ENCODE measurements around the gene GSAP. TPM values are rescaled to one million over a fixed set of nuclear protein-coding genes. Genes with fewer than 3 reads are reported as not detected.

Gene GSAP
- total and polyA plus RNA-seq, 2 donors (not counting 3 experiments of a cell fraction or from before 2014, with no cell fraction given), result 2.3 to 5.8 TPM

- H3K4me2 ChIP-seq (ENCODE audit: insufficient read depth, low read length), result no peak overlapping the region
- H2AFZ ChIP-seq (ENCODE audit: low read depth, low read length), result no peak overlapping the region
- dilution Hi-C loops (cut with MboI; ENCODE audit: extremely low pct_ligation_motif_present, low sequenced_read_pairs) (no loop called here), intact Hi-C loops (cut with micrococcal nuclease) (no loop called here)
- no peaks in the 10 kb centered on the region for H3K9me1 ChIP-seq (replicated peaks; ENCODE audit: control insufficient read depth, extremely low read depth, insufficient read depth, low read length)
- no peaks in the 10 kb centered on the region for H4K20me1 ChIP-seq (replicated peaks; ENCODE audit: control insufficient read depth, extremely low read depth, insufficient read depth, low read length)
- no peaks in the 10 kb centered on the region for H3K36me3 ChIP-seq (ENCODE audit: control insufficient read depth in 2 of 2, extremely low read depth in 1 of 2, insufficient read depth in 2 of 2, low read length in 2 of 2)
- H3K4me3 ChIP-seq (replicated peaks in 1 of 3; ENCODE audit: insufficient read depth in 1 of 3, low read depth in 1 of 3, low read length in 3 of 3), result no peak overlapping the region
- no peaks in the 10 kb centered on the region for H3K79me2 ChIP-seq (ENCODE audit: control insufficient read depth, insufficient read depth, low read length)
- TF ChIP-seq MYC (IDR thresholded peaks at IDR 0.05; ENCODE audit: low read depth, low read length) (no peak), FOS (IDR thresholded peaks at IDR 0.05; ENCODE audit: borderline replicate concordance, insufficient read depth, low read length) (no peak)
- H3K27me3 ChIP-seq (ENCODE audit: control insufficient read depth in 2 of 2, insufficient read depth in 2 of 2, low read length in 2 of 2), result no peaks in the 10 kb centered on the region
- BruUV-seq (replicated peaks), result no TSS peak
- ChIA-PET POLR2A (no interaction called here), CTCF (no interaction called here)
- H3K9ac ChIP-seq (replicated peaks; ENCODE audit: extremely low read depth, insufficient read depth, low read length), result no peak overlapping the region
- H3K4me1 ChIP-seq (ENCODE audit: control insufficient read depth, extremely low read depth, insufficient read depth, low read length), result no peaks in the 10 kb centered on the region
- no peak overlapping the region for H3K27ac ChIP-seq (ENCODE audit: insufficient read depth, low read depth, low read length)
- FAIRE-seq, result no peak
- DNase-seq (ENCODE audit: low read depth, low spot score), result no peak
- H3K9me3 ChIP-seq (replicated peaks; ENCODE audit: control insufficient read depth, insufficient read depth, low read length), result no peaks in the 10 kb centered on the region
Measured at GRCh38 chr7:77386165-77386822, 29.9 kb downstream of the GSAP start.

GRCh38 chr7:77383333-77383740, 32.8 kb downstream of the GSAP start:
- no peaks in the 10 kb centered on the region for H3K79me2 ChIP-seq (ENCODE audit: control insufficient read depth, insufficient read depth, low read length)
- no peak overlapping the region for H3K4me2 ChIP-seq (ENCODE audit: insufficient read depth, low read length)
- CTCF ChIA-PET, result no interaction called here
- no TSS peak for BruUV-seq (replicated peaks)
- no peak overlapping the region for H3K4me3 ChIP-seq (replicated peaks in 1 of 3; ENCODE audit: insufficient read depth in 1 of 3, low read depth in 1 of 3, low read length in 3 of 3)
- no peak for TF ChIP-seq POLR2A (IDR thresholded peaks at IDR 0.05; ENCODE audit: low read depth, low read length)
- TF ChIP-seq GATA2 (IDR thresholded peaks at IDR 0.05; ENCODE audit: insufficient read depth, insufficient read length, low read depth, low read length), result no peak
- TF ChIP-seq, protein P1, sequence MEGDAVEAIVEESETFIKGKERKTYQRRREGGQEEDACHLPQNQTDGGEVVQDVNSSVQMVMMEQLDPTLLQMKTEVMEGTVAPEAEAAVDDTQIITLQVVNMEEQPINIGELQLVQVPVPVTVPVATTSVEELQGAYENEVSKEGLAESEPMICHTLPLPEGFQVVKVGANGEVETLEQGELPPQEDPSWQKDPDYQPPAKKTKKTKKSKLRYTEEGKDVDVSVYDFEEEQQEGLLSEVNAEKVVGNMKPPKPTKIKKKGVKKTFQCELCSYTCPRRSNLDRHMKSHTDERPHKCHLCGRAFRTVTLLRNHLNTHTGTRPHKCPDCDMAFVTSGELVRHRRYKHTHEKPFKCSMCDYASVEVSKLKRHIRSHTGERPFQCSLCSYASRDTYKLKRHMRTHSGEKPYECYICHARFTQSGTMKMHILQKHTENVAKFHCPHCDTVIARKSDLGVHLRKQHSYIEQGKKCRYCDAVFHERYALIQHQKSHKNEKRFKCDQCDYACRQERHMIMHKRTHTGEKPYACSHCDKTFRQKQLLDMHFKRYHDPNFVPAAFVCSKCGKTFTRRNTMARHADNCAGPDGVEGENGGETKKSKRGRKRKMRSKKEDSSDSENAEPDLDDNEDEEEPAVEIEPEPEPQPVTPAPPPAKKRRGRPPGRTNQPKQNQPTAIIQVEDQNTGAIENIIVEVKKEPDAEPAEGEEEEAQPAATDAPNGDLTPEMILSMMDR (IDR thresholded peaks at IDR 0.05; ENCODE audit: extremely low read depth in 1 of 2, insufficient read depth in 1 of 2, low read depth in 1 of 2, low read length in 2 of 2), result no peak
- no peak for TF ChIP-seq POLR2AphosphoS5 (IDR thresholded peaks at IDR 0.05; ENCODE audit: insufficient read depth, low read depth, low read length)
- no peak for TF ChIP-seq EZH2 (IDR thresholded peaks at IDR 0.05; ENCODE audit: borderline replicate concordance, low read depth, low read length, severe bottlenecking)
- TF ChIP-seq, protein P2, sequence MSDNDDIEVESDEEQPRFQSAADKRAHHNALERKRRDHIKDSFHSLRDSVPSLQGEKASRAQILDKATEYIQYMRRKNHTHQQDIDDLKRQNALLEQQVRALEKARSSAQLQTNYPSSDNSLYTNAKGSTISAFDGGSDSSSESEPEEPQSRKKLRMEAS (IDR thresholded peaks at IDR 0.05; ENCODE audit: insufficient read depth, insufficient read length), result no peak
- TF ChIP-seq MYC (IDR thresholded peaks at IDR 0.05; ENCODE audit: low read depth, low read length), result no peak
- no peak for TF ChIP-seq JUN (IDR thresholded peaks at IDR 0.05; ENCODE audit: borderline replicate concordance, insufficient read depth, insufficient read length, low read depth)
- TF ChIP-seq FOS (IDR thresholded peaks at IDR 0.05; ENCODE audit: borderline replicate concordance, insufficient read depth, low read length), result no peak
- FAIRE-seq (no peak), DNase-seq (ENCODE audit: low read depth, low spot score) (no peak)
- H3K27me3 ChIP-seq (ENCODE audit: control insufficient read depth in 2 of 2, insufficient read depth in 2 of 2, low read length in 2 of 2), result no peaks in the 10 kb centered on the region
- H3K4me1 ChIP-seq (ENCODE audit: control insufficient read depth, extremely low read depth, insufficient read depth, low read length), result no peaks in the 10 kb centered on the region
- H3K36me3 ChIP-seq (ENCODE audit: control insufficient read depth in 2 of 2, extremely low read depth in 1 of 2, insufficient read depth in 2 of 2, low read length in 2 of 2), result no peaks in the 10 kb centered on the region
- no peaks in the 10 kb centered on the region for H3K9me1 ChIP-seq (replicated peaks; ENCODE audit: control insufficient read depth, extremely low read depth, insufficient read depth, low read length)
- no peak overlapping the region for H3K27ac ChIP-seq (ENCODE audit: insufficient read depth, low read depth, low read length)
- H3K9ac ChIP-seq (replicated peaks; ENCODE audit: extremely low read depth, insufficient read depth, low read length), result no peak overlapping the region
- intact Hi-C loops (cut with micrococcal nuclease), result no loop called here
- no peaks in the 10 kb centered on the region for H3K9me3 ChIP-seq (replicated peaks; ENCODE audit: control insufficient read depth, insufficient read depth, low read length)
- POLR2A ChIA-PET, result no interaction called here
- dilution Hi-C loops (cut with MboI; ENCODE audit: extremely low pct_ligation_motif_present, low sequenced_read_pairs), result no loop called here
- H4K20me1 ChIP-seq (replicated peaks; ENCODE audit: control insufficient read depth, extremely low read depth, insufficient read depth, low read length), result no peaks in the 10 kb centered on the region
- H2AFZ ChIP-seq (ENCODE audit: low read depth, low read length), result no peak overlapping the region

All from endothelial cell of umbilical vein (primary cell).